GM12801 (cell line): ENCODE data around the gene AMZ1.

Experiments
- CTCF ChIP-seq: IDR thresholded peaks from one replicate; pipeline ENCODE4 v1.5.1; 2011; ENCODE audit warnings: control low read depth; ENCODE audit not compliant: insufficient read length; ENCODE audit errors: extremely low read depth

The AMZ1 gene

GRCh38 chr7:2717293-2718261 lies 29.6 kb downstream of the AMZ1 start:
- no peak for TF ChIP-seq CTCF

- TF ChIP-seq CTCF, result no peak
These were observed 30.4 kb downstream of the AMZ1 start for GRCh38 chr7:2718296-2718965.

- TF ChIP-seq CTCF, result no peak
These were observed 31.0 kb downstream of the AMZ1 start for GRCh38 chr7:2719007-2719406.

- no peak for TF ChIP-seq CTCF
These were observed 32.0 kb downstream of the AMZ1 start for GRCh38 chr7:2720024-2720423.

GRCh38 chr7:2721842-2722241 lies 33.8 kb downstream of the AMZ1 start:
- TF ChIP-seq CTCF, result no peak

GRCh38 chr7:2722591-2722990 lies 34.6 kb downstream of the AMZ1 start:
- no peak for TF ChIP-seq CTCF

- TF ChIP-seq CTCF, result no peak
These were observed 35.3 kb downstream of the AMZ1 start for GRCh38 chr7:2723138-2723850.
